Body of pancreas (tissue), 4 donors: Measurements from ENCODE around the gene SLC16A10.
"Not testable (repeated sequence)": the region's sequence is repeated elsewhere in the genome, so short reads cannot be mapped to it uniquely, and the experiment has no call there.

Experiments used
- CTCF ChIP-seq, 7 experiments: fragments of 450-650 bp in 4 of 7; fragments of 200-600 bp in 3 of 7; sonication (generic) in 3 of 7; IDR thresholded peaks; one replicate each; pipeline ENCODE4 v1.5.1; 2016 to 2019; ENCODE audit warnings: antibody characterized with exemption in 7 of 7
- POLR2A ChIP-seq, 3 donors: fragments of 450-650 bp; IDR thresholded peaks; one replicate each; pipeline ENCODE4 v1.6.1; 2016; ENCODE audit warnings: antibody characterized with exemption in 3 of 3, mild to moderate bottlenecking in 2 of 3

GRCh38 chr6:111255838-111256237 lies 168.5 kb downstream of the SLC16A10 start:
- not testable (repeated sequence) for TF ChIP-seq CTCF, POLR2A (IDR thresholded peaks at IDR 0.05)
